NCI-H187 treated with DMSO at 0.1 percent for 48 hours (cell line): ENCODE data around the gene GPATCH8.
"Not testable (repeated sequence)": the region's sequence is repeated elsewhere in the genome, so short reads cannot be mapped to it uniquely, and the experiment has no call there.

Source experiments
- DNase-seq: peaks from one replicate; lab custom pipeline; 2025; lab: John Stamatoyannopoulos, UW

The GPATCH8 gene

GRCh38 chr17:44503147-44504029 lies at the start of gene GPATCH8:
Gene GPATCH8, minus strand, starts transcription at chr17:44503406. Its CDS starts 36 bp downstream, at chr17:44503370.
- DNase-seq, result peak; percentile 84

- no peak for DNase-seq
These were observed 49.2 kb upstream of the GPATCH8 start for GRCh38 chr17:44552361-44552760.

DNA sequence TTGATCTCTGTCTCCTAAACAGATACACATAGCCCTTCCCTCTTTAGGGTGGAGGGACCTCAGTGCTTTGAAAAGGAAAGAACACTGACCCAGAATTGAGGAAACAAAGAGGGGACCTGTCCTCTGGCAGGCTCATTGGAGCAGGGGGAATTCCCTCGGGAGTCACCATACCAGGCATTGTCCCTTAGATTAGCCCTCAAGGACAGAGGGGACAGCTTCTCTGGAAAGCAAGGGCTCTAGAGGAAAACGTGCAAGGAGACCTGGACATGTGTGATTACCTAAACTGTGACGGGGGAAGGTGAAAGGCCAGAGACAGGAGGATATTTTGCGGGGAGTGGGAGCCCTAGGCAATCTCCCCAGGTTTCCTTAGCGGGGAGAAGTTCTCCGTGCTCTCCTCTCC lies 46.5 kb upstream of the GPATCH8 start:
- DNase-seq, result no peak

DNA sequence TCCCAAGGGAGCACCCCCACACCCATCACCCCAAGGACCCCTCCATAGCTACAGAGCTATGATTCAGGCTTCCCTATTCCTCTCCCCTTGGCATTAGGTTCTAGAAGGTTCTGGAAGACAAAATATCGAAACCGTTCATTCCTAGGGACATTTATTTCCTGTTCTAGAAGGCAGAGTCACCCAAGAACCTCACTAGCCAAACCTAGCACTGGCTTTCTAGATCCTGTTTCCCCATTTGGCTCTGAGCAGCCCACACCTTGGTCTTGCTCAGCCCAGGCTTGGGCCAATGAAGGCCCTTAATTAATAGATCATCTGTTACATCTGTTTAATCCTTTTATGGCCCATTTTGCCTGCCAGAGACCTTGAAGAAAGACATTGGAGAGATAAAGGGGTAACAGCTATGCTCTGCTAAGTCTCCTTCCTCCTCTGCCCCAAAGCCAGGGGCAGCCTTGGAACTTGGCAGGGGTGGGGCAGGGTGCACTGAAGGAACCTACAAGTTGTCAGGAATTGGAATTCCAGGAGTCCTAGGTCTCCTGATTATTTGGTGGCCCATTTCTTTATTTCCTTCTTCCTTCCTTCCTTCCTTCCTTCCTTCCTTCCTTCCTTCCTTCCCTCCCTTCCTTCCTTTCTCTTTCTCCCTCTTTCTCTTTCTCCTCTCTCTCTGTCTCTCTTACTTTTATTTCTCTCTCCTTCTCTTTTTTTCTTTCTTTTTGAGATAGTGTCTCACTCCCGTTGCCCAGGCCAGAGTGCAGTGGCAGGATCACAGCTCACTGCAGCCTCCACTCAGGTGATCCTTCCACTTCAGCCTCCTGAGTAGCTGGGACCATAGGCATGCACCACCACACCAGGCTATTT lies 45.4 kb upstream of the GPATCH8 start:
- no peak for DNase-seq

GRCh38 chr17:44547625-44548267 lies 44.5 kb upstream of the GPATCH8 start:
- DNase-seq, result no peak

- no peak for DNase-seq
These were observed 43.7 kb upstream of the GPATCH8 start for GRCh38 chr17:44546671-44547606.

DNA sequence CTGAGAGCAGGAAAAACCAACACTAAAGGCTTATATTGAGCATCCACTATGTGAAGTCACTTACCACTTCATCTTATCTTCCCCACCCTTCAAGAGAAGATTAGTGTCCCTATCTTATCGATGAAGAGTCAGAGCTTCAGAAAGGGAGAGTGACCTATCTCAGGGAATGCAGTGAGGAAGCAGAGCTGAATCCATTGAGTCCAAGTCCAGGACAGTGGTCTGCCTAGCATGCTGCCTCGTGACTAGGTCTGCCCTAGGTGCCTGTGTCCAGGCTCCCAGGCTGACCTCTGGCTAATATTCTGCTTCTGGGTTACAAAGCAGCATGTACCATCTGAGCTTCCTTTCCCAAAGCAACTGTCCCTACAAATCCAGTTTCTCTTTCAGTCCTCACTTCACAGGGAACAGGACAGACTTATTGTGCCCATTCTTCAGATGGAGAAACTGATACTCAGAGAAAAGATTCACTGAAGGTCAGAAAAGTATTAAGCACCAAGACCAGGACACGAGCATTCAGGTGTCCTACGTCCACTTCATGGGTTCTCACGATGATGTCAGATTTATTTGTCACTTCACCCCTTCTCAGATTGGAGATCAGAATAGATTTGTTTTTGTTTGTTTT lies 40.8 kb upstream of the GPATCH8 start:
- no peak for DNase-seq

GRCh38 chr17:44543213-44543904 lies 40.2 kb upstream of the GPATCH8 start:
- DNase-seq, result no peak

GRCh38 chr17:44541884-44542581 lies 38.8 kb upstream of the GPATCH8 start:
- DNase-seq, result no peak

GRCh38 chr17:44540246-44541084 lies 37.3 kb upstream of the GPATCH8 start:
- DNase-seq, result no peak

DNA sequence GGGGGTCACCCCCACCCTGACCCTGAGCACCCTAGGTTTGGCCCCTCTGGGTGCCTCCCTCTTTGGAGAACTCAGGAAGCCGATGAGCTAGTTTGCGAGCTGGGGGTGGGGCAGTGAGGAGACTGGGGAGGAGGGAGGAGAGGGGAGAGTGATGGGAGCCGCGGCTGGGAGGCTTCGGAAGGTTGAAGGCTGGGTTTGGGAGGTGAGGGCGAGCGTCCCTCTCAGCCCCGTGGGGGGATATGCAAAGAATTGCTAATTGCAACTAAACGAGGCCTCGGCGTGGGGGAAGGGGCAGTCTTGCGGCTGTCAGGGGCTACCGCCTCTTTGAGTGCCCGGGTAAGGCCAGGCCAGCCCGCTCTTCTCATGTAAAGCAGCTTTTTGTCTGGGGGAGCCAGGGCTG lies 36.5 kb upstream of the GPATCH8 start:
- DNase-seq, result no peak

- DNase-seq, result not testable (repeated sequence)
These were observed 34.7 kb upstream of the GPATCH8 start for GRCh38 chr17:44537922-44538321.

DNA sequence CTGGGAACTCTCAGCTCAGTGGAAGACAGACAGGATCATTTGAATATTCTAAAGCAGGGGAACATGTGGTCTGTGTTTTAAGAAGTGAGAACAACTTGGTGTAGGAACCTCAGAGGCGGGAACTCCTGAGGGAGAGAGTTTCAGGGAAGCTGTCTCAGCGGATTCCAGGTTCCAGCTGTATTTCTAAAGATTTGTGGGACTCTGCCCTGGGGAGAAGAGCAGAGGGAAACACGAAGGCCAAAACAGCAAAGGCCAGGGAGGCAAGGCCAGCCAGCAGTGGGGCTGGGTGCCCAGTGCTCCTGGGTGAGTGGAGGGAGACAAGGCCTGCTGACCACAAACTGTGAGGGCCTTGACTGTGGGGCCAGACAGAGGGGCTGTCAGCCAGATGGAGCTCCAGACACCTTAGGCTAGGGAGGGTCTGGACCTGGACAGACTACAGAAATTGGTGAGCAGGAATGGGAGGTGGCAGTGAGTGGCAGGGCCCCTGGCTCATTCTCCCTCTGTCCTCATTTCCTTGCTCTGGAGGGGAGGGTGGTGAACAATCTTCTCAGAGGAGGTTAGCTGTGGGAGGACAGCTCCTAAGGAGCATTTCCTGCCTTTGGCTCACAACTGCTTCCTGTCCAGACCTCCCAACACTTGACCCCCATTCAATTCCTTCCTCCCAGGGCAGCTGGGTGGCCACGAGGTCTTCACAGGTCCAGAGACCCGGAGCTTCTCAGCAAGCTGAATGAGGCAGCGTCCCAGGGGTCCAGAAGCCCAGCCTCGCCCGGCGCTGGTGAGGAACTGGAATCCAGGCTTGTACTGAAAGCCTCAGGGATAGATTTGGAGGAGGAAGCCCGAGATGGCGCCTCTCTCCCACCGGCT lies 33.1 kb upstream of the GPATCH8 start:
- DNase-seq, result no peak

GRCh38 chr17:44533533-44534246 lies 30.5 kb upstream of the GPATCH8 start:
- DNase-seq, result peak; percentile 9

DNA sequence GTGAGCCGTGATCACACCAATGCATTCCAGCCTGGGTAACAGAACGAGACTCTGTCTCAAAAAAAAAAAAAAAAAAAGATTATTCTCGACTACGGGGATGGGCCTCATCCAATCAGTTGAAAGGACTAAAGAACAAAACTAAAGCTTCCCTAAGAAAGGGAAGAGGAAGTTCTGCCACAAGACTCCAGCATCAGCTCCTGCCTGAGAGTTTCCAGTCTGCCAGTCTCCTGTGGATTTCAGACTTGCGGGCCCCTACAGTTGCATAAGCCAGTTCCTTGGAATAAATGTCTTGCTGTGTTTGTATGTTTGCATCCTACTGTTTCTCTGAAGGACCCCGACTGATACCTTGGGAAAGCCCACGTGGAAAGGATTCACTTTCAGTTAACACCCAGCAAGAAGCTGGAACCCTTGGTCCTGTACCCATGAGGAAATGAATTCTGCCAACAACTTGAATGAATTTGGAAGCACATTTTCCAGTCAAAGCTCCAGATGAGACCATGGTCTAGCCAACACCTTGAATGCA lies 27.8 kb upstream of the GPATCH8 start:
- DNase-seq, result no peak

GRCh38 chr17:44529864-44530263 lies 26.7 kb upstream of the GPATCH8 start:
- DNase-seq, result no peak

- no peak for DNase-seq
These were observed 24.7 kb upstream of the GPATCH8 start for GRCh38 chr17:44527954-44528353.
